H1 (cell line): ENCODE measurements around the gene NLN. TPM values are rescaled to one million over a fixed set of nuclear protein-coding genes. Genes with fewer than 3 reads are reported as not detected.

ENCODE experiments used
- EP300 ChIP-seq, 2 experiments: IDR thresholded peaks; 1 replicate in 1 of 2; 2 replicates in 1 of 2; pipeline ENCODE4 v1.6.1; 2011 to 2012; ENCODE audit warnings: low read depth in 2 of 2, low read length in 2 of 2, mild to moderate bottlenecking in 2 of 2, borderline replicate concordance in 1 of 2, inconsistent platforms in 1 of 2, moderate library complexity in 1 of 2
- SRF ChIP-seq: IDR thresholded peaks from 2 replicates; pipeline ENCODE4 v1.6.1; 2011; ENCODE audit warnings: mild to moderate bottlenecking, low read depth, low read length, moderate library complexity
- TAF7 ChIP-seq: optimal IDR thresholded peaks from 2 replicates; pipeline ENCODE3; 2011; ENCODE audit warnings: low read depth, mild to moderate bottlenecking, inconsistent platforms, low read length, moderate library complexity, borderline replicate concordance
- polyA plus RNA-seq, 7 experiments: library from polyadenylated mRNA; depleted of rRNA in 3 of 7; stranded (reverse) in 5 of 7; unstranded in 2 of 7; fragments of >200 nt in 5 of 7; fragments of 200-250 nt in 2 of 7; gene quantifications; 1 replicate in 5 of 7; 2 replicates in 1 of 7; 4 replicates in 1 of 7; pipeline versions ENCODE4 v1.2.1 to v1.2.3, GENCODE V29; 2011 to 2013; ENCODE audit warnings: missing spikeins in 2 of 7, mixed read lengths in 2 of 7
- total RNA-seq: library from RNA; stranded (reverse); fragmentation: NEBNext Ultra II Directional; extraction: Animal tissue kit (Norgen Biotek cat#: 25700); gene quantifications from 2 replicates; pipeline ENCODE4 v1.2.1, GENCODE V29; 2021

The NLN gene
- total and polyA plus RNA-seq, 2 of the 8 experiments (the other 6 are each of a cell fraction or from before 2014, with no cell fraction given), result 46.7 to 192 TPM

- no peak for TF ChIP-seq EP300 (IDR thresholded peaks at IDR 0.05; ENCODE audit: borderline replicate concordance in 1 of 2, low read depth in 2 of 2, low read length in 2 of 2)
- TF ChIP-seq TAF7, result no peak
- no peak for TF ChIP-seq SRF
Observed at GRCh38 chr5:65750938-65751337, 28.9 kb downstream of the NLN start (continued).
